Adipose tissue (tissue), 3 donors: ENCODE measurements around the gene AZIN2. TPM values are rescaled to one million over a fixed set of nuclear protein-coding genes. Genes with fewer than 3 reads are reported as not detected.

ENCODE experiments used
- H3K27ac ChIP-seq: one replicate; pipeline ENCODE4 v1.5.1; 2013; ENCODE audit warnings: low read depth, low read length
- WGBS, 3 donors: extraction: QIAGEN DNeasy Blood & Tissue Kit; methylation state at CpG; one replicate each; pipeline ENCODE4 v1.1.7; 2013; 5-methylcytosine and 5-hydroxymethylcytosine counted together
- polyA plus RNA-seq, 3 donors: library from polyadenylated mRNA; stranded (reverse); fragments of 200-250 nt; gene quantifications; one replicate each; pipeline ENCODE4 v1.2.3, GENCODE V29; 2013
- donor health status: healthy with polysubstance abuse.
- donor health status: Bipolar disorder and iron deficiency.
- donor health status: healthy.

The AZIN2 gene
- polyA plus RNA-seq, 3 donors, result 1.2 to 2.5 (median 1.4) TPM

- H3K27ac ChIP-seq, result no peak overlapping the region
- 57 to 66% (median 65%) methylated on average over 3 of the region's 3 CpGs for WGBS, 3 donors
These were observed 60.8 kb downstream of the AZIN2 start for GRCh38 chr1:33141781-33142180.

- H3K27ac ChIP-seq, result no peak overlapping the region
- WGBS, 3 donors, result 58 to 68% (median 59%) methylated on average over 7 of the region's 7 CpGs
These were observed 61.6 kb downstream of the AZIN2 start for GRCh38 chr1:33142483-33143064.

- H3K27ac ChIP-seq, result no peak overlapping the region
- WGBS, 3 donors, result 59 to 72% (median 61%) methylated on average over 4 of the region's 4 CpGs
These were observed 62.2 kb downstream of the AZIN2 start for GRCh38 chr1:33143176-33143575.

DNA sequence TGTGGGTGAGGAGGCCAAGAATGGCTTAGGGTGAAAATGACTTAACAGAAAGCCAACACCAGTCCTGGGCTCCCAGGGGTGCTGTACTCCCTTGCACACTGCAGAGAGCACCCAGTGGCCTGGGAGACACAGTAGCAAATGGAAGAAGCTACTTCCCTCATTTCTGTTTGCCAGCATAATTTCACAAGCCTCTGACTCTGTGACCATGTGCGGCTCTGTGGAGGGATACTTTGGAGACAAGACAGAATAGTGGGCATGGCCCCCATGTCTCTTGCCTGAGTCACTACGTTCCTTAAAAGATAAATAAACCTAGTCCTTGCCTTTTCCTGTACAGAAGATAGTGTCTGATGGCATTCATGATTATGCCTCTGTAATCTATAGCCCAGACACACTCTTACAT, 62.7 kb downstream of the AZIN2 start:
- WGBS, 3 donors, result 47 to 70% (median 65%) methylated on average over 2 of the region's 2 CpGs
- no peak overlapping the region for H3K27ac ChIP-seq

DNA sequence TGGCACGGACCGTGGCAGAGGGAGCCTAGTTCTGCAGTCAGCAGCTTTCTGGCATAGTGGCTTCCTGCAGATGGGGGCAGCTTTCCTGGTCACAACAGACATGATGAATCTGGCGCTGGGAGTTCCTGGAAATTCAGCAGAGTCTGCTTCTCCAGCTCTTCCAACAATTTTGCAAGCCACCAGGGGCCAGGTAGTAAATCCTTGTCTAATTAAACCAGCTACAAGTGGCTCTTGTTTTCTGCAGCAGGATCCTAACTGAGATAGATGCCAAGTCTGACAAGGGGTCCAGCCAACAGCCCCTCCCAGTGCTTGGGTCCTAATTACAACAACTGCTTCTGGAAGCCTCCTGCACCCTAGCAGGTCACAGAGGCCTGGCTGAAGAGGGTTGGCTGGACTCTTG, 65.0 kb downstream of the AZIN2 start:
- no peak overlapping the region for H3K27ac ChIP-seq
- 50 to 80% (median 63%) methylated on average over 3 of the region's 3 CpGs for WGBS, 3 donors

DNA sequence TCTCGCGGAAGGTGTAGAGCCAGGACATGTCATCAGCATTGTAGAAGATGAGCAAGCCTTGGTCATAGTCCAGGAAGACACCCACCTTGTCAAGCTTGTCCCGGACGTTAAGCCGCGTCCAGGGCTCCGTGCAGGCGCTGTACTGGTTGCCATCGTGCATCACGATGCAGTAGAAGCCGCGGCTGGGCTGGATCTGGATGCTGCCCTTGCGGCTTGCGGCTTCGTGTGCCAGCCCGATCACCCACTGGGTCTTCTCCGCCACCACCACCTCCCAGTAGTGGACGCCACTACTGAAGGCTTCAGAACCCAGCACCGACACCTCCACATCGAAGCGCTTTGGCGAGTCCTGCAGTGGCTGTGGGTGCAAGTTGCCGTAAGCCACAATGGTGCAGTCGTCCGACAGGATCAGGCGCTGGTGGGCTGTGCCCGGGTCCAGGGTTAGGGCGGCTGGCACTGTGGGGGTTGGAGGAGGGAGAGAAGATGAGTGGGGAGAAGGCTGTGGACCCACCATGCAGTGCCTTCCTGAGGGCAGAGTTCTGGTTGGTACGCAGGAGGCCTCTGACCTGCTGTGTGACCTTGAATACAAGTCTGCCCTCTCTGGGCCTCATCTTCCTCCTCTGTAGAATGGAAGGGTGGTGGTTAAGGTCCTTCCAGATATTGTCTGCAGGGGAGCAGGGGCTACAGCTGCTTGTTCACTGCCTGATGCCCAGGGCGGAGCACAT, 66.5 kb downstream of the AZIN2 start:
- WGBS, 3 donors, result 97 to 98% (median 97%) methylated on average over 30 of the region's 30 CpGs
- no peak overlapping the region for H3K27ac ChIP-seq

- 76 to 85% (median 83%) methylated on average over 3 of the region's 3 CpGs for WGBS, 3 donors
- no peak overlapping the region for H3K27ac ChIP-seq
These were observed 67.0 kb downstream of the AZIN2 start for GRCh38 chr1:33147997-33148314.

GRCh38 chr1:33148615-33149014, 67.7 kb downstream of the AZIN2 start:
- no peak overlapping the region for H3K27ac ChIP-seq
- 84 to 96% (median 95%) methylated on average over 3 of the region's 3 CpGs for WGBS, 3 donors

- no peak overlapping the region for H3K27ac ChIP-seq
- WGBS, 3 donors, result 73 to 95% (median 92%) methylated on average over 7 of the region's 7 CpGs
These were observed 68.7 kb downstream of the AZIN2 start for GRCh38 chr1:33149453-33150190.

DNA sequence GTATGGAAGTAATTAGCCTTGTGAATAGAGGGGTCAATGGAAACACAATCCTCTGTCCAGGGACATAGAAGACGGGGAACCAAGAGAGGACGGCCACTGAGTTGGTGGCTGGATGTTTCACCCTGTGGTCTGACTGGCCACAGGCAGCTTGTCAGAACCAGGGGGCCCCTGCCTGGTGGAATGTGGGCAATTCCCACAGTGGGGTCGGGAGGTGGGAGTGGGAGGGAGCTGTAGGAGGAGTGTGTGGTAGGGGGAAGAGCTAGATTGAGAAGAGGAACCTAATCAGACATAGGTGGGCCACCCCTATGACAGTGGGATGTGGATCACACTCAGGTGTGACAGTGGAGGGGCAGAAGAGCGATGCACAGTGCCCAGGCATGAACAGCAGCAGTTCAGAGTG, 69.6 kb downstream of the AZIN2 start:
- WGBS, 3 donors, result 83 to 94% (median 89%) methylated on average over 4 of the region's 4 CpGs
- no peak overlapping the region for H3K27ac ChIP-seq

DNA sequence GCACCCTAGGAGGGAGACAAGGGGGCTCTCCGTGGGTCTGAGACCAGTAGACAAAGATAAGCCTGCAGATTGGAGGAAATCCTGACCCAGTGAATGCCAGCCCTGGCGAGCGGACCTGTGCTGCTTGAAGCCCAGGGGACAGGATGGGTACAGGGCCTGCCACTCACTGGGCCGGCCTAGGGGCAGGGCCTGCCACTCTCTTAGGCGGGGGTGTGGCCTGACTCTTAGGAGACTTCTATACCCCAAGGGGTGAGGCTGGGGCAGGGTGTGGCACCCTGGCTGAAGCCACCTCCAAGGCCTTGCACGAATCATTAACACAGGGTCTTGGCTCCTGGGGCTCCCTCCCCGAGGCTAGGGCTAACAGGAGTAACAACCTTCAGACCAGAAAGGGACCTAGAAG, 70.2 kb downstream of the AZIN2 start:
- H3K27ac ChIP-seq, result no peak overlapping the region
- whole genome bisulfite sequencing, 3 donors, result 76 to 87% (median 84%) methylated on average over 7 of the region's 7 CpGs

DNA sequence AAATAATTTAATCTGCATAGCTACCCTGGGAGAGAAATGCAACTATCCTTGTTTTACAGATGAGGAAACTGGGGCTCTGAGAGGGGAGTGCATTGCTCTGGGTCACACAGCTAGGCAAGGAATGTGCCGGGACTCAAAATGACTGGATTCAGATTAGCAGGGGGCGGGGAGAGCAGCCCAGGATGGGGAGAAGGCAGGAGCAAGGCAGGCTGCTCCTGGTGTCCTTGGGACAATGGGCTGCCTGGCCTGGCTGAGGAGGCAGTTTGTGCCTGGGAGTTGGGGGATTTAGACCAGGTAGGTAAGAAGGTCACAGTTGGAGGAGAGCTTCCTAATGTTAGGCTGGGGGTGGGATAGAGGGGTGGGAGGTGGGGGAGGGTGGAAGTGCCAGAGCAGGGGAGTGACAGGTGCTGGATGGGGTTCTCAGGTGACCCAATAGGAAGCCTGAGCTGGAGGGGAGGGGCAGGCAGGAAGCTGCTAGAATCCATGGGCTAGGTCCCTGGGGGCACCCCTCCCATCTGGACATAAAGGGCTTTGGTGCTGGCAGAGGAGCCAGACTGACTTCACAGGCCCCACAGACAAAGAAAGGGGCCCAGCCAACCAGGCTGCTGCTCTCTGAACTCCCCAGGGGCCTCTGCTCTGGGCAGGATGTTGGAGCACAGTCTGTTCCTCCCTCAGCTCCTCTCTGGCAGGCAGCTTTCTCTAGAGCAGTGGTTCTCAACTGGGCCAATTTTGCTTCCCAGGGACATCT, 71.9 kb downstream of the AZIN2 start:
- no peak overlapping the region for H3K27ac ChIP-seq
- 70 to 89% (median 84%) methylated on average over 2 of the region's 2 CpGs for WGBS, 3 donors

GRCh38 chr1:33153650-33154049, 72.7 kb downstream of the AZIN2 start:
- 88 to 96% (median 92%) methylated on average over 2 of the region's 2 CpGs for WGBS, 3 donors
- no peak overlapping the region for H3K27ac ChIP-seq

DNA sequence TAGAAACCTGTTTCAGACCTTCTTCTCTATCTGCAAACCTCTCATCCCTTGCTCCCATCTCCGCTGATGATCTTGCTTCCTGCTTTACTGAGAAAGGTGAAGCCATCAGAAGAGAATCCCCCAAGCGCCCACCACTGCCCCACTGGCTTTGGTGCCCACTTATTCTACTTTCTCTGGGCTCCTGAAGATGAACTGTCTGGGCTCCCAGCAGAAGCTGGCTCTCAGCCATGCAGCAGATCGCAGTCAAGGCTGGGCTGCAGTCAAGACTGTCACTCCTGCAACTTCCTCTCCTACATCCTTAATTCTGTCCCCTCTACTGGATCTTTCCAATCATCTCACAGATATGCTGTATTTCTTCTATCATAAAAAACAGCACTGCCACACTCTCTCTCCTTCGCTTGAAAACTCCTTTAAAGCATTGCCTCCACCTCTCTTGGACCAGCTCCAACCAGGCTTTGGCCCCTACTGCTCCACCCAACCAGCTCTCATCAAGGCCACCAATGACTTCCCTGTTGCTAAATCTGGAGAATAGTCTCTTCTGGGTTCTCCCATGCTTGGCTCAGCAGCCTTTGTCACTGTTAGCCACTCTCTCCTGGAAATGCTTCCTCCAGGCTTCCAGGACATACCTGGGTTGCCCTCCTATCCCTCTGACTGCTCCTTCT, 75.1 kb downstream of the AZIN2 start:
- WGBS, 3 donors, result 61 to 68% (median 64%) methylated on average over 4 of the region's 4 CpGs
- no peak overlapping the region for H3K27ac ChIP-seq

- WGBS, 3 donors, result 94 to 95% (median 94%) methylated on average over 4 of the region's 4 CpGs
- H3K27ac ChIP-seq, result no peak overlapping the region
These were observed 76.2 kb downstream of the AZIN2 start for GRCh38 chr1:33157131-33157530.

DNA sequence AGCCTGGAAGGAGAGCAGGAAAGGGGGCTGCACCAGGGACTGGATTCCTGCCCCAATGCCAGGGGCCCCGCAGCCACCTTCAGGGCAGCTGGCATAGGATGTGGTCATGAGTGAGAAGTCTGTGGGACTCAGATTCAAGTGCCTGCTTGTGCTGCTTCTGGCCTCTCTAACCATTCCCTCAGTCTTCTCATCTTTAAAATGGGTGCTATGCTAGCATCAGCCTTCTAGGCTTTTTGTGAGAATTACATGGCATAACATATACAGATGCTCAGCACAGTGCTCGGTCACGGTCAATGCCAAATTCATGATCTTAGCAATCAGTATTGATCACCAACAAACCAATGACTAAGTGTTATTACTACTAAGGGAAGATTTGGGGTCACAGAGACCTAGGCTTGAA, 77.4 kb downstream of the AZIN2 start:
- WGBS, 3 donors, result 96 to 99% (median 96%) methylated on average over 3 of the region's 3 CpGs
- no peak overlapping the region for H3K27ac ChIP-seq

- 97% methylated on average over 26 of the region's 26 CpGs for WGBS, 3 donors
- H3K27ac ChIP-seq, result no peak overlapping the region
These were observed 78.6 kb downstream of the AZIN2 start for GRCh38 chr1:33159577-33159976.

DNA sequence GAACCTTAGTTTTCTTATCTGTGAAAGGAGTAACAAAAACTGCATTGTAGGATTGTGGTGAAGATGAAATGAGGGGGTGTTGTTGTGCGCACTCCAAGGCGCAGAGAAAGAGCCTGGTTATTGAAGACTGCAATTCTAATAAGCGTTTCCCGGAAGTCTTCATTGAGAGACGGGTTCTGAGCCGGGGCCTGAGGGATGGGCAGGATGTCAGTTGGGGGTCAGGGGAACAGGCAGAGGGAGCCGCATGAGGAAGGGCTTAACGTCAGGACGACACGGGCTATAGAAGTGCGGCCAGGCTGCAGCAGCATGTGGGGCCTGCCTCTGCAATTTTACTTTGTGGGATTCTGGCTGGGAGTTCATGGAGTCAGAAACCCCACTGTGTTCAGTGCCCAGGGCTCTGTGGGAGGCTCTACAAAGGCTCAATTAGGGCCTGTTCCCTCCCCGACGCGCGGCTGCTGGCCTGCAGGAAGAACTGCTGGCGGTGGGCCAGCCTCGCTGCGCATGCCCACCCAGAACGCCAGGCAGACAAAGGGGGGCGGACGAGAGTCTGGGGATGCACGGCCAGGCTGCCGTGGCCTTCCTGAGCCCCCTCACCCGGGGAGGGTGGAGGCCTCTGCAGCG, 80.2 kb downstream of the AZIN2 start:
- WGBS, 3 donors, result 20 to 63% (median 26%) methylated on average over 25 of the region's 25 CpGs
- no peak overlapping the region for H3K27ac ChIP-seq
